Astrocyte of the spinal cord (primary cell): ENCODE data around the gene GRIFIN.

Experiments used
- DNase-seq: peaks from one replicate; pipeline ENCODE4 v3.0.0; 2011; ENCODE audit warnings: low read depth, low spot score
- H3K4me3 ChIP-seq: 2 replicates; pipeline ENCODE4 v1.5.1; 2011; ENCODE audit warnings: low read depth, mild to moderate bottlenecking, low read length, moderate library complexity
- in situ Hi-C: cut with HindIII; loops from 2 replicates; pipeline ENCODE4 v1.10.0; 2017; ENCODE audit warnings: low sequenced_read_pairs
- TF ChIP-seq, protein P1 (sequence below): IDR thresholded peaks from 2 replicates; pipeline ENCODE4 v1.5.1; 2012; ENCODE audit warnings: low read depth, mild to moderate bottlenecking, low read length, inconsistent platforms

GRIFIN gene

DNA sequence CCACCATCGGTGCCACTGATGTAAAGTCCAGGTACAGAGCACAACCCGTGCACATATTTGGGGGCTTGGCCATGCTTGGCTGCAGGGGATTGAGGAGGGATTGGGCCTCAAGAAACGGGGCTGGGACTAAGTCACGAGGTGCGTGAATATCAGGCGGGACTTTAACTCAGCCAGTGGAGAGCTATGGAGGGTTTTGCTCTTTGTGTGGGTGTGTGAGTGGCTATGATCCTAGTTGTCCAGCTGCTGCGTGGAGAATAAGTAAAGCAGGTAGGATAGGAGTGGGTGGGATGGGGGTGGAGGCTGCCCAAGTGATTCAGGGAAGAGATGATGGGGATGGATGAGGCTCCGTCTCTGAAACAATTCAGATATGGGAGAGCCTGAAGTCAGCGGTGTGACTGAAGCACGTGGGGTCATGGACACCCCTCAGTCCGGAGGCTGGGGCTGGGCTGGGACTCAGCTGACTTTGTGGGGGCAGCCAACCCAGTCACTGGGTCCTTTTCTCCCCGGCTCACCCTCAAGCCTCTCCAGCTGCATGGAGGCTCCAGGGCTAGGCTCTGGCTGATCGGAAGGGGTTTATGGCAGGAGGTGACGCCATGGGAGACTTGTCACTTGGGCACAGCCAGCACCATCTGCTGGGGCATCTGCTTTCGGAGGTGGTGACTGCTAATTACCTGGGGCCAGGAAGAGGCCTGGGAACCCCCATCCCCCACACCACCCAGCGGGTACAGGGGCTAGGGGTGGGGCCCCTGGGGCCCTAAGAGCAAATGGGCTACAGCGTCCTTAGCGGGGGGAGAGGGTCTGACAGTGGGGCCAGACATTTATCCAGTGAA is 41.7 kb upstream of the GRIFIN start:
- in situ Hi-C loops: no loop called here
- TF ChIP-seq, protein P1, sequence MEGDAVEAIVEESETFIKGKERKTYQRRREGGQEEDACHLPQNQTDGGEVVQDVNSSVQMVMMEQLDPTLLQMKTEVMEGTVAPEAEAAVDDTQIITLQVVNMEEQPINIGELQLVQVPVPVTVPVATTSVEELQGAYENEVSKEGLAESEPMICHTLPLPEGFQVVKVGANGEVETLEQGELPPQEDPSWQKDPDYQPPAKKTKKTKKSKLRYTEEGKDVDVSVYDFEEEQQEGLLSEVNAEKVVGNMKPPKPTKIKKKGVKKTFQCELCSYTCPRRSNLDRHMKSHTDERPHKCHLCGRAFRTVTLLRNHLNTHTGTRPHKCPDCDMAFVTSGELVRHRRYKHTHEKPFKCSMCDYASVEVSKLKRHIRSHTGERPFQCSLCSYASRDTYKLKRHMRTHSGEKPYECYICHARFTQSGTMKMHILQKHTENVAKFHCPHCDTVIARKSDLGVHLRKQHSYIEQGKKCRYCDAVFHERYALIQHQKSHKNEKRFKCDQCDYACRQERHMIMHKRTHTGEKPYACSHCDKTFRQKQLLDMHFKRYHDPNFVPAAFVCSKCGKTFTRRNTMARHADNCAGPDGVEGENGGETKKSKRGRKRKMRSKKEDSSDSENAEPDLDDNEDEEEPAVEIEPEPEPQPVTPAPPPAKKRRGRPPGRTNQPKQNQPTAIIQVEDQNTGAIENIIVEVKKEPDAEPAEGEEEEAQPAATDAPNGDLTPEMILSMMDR: no peak
- H3K4me3 ChIP-seq: no peak overlapping the region
- DNase-seq: peak; percentile 36

DNA sequence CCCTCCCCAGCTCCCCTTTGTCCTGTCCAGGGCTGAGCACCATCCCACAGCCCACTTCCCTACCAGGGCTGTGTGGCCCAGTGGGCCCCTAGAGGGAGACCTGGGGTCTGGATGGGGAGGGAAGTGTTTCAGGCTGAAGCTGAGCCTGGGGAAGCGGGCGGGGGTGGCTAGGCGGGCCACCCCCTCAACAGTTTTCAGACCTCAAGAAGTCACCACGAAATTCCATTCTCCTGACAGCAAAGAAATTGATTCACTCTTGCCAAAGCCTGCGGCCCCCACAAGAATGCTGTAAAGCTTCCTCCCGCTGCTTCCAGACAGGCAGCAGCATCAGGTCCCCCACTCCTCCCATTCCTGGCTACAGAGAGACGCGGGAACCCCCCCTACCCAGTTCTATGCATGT is 40.8 kb upstream of the GRIFIN start:
- DNase-seq: peak; percentile 95
- H3K4me3 ChIP-seq: no peak overlapping the region
- in situ Hi-C loops: no loop called here
- TF ChIP-seq, protein P1: peak; percentile 19

DNA sequence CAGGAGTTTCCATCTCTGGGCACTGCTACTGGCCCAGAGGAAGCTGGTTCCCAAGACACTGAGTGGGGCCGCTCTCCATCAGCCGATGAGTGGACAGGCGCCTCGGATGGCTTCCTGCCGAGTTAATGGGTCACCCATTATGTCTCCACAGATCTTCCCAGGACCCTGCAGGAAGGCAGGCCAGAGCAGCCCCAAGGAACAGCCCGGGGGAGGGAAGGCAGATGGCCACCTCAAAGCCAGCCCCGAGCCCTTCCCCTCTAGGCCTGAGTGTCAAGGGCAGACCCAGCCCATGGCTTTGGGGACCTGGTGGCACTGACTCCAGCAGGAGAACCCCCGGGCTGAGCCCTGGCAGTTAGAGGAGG is 40.0 kb upstream of the GRIFIN start:
- in situ Hi-C loops: no loop called here
- TF ChIP-seq, protein P1: no peak
- DNase-seq: peak; percentile 24
- no peak overlapping the region for H3K4me3 ChIP-seq

DNA sequence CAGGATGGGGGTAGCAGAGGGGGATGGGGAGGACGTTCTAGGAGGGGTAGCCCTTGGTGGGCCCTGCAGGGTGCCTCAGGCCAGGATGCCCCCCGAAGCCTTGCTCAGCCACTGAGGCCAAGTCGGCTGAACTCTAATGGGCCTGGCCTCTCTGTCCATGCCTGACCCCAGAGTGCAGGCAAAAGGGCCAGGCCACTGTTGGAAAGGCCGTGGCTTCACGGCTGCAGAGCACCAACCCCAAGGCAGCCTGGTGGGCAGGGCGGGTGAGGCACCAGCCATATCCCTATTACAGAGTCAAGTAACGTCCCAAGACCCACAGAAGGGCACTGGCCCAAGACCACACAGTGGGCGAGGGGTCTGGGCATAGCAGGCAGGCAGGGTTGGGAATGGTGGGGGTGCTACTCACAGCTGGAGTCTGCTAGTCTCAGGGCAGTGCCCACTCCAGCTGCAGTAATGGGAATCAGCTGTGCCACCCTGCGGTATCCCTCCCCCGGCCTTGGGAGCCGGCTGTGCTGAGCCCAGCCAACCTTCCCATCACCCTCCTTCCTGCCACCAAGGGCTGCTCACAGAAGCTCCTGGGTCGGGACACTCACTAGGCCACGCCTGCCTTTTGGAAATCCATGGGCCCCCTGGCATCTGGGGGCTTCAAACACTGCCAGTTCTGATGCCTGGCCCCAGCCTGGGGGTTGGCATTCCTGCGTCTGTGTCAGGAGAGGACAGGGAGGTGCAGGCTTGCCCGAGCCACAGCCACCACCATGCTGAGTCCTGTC is 39.4 kb upstream of the GRIFIN start:
- TF ChIP-seq, protein P1: no peak
- no peak for DNase-seq
- H3K4me3 ChIP-seq: no peak overlapping the region
- in situ Hi-C loops: no loop called here

DNA sequence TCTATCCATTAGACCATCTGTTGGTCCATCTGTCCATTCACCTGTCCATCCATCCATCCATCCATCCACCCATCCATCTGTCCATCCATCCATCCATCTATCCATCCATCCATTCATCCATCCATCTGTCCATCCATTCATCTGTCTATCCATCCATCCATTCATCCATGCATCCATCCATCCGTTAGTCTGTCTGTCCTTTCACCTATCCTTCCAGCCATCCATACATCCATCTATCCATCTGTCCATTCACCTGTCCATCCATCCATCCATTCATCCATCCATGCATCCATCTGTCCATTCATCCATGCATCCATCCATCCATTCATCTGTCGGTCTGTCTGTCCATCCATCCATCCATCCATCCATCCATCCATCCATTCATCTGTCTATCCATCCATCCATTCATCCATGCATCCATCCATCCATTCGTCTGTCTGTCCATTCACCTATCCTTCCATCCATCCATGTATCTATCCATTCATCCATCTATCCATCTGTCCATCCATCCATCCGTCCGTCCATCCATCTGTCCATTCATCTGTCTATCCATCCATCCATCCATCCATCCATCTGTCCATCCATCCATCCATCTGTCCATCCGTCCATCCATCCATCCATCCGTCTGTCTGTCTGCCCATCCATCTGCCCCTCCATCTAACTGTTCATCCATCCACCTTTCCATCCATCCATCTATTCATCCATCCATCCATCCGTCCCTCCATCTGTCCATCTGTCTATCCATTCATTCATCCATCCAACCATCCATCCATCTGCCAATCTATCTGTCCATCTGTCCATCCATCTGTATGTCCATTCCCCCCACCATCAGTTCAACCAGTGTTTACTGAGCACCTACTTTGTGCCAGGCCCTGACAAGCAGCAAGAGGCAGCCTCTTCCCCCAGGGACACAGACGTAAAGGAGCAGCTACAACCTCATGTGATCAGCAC is 38.5 kb upstream of the GRIFIN start:
- H3K4me3 ChIP-seq: no peak overlapping the region
- DNase-seq: no peak
- TF ChIP-seq, protein P1: no peak
- in situ Hi-C loops: no loop called here

DNA sequence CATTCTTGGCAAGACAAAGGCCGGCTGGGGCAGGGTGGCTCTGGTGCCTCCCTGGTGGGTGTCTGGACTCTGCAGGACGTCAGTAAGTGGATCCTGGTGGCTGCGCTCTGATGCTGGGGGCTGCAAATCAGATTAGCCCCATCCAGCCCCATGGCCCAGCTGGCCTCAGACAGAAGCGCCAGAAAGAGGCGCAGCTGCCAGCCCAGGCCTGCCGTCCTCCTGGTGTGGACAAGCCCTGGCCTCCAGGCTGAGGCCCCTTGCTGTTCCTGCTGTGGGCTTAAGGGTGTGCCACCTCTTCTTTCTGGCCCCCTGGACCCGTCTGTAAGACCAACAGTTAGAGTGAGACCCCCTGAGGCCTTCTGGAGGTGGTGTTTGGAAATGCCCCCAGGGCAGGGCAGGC is 37.5 kb upstream of the GRIFIN start:
- no peak for DNase-seq
- in situ Hi-C loops: no loop called here
- TF ChIP-seq, protein P1: no peak

More for the DNA sequence above, 37.5 kb upstream of the GRIFIN start:
- H3K4me3 ChIP-seq: no peak overlapping the region
